Left ventricle myocardium inferior (tissue), 1 donor: ENCODE data around the gene SHISA9. TPM values are rescaled to one million over a fixed set of nuclear protein-coding genes. Genes with fewer than 3 reads are reported as not detected.

Source experiments
- DNase-seq: peaks from one replicate; pipeline ENCODE4 v3.0.0-alpha.2; 2020
- H3K27ac ChIP-seq: fragments of 200-600 bp; replicated peaks from 2 replicates; pipeline ENCODE4 v1.8.0; 2021
- H3K27me3 ChIP-seq: fragments of 200-600 bp; 2 replicates; pipeline ENCODE4 v1.8.0; 2021; ENCODE audit warnings: low read depth
- H3K36me3 ChIP-seq: fragments of 200-600 bp; 2 replicates; pipeline ENCODE4 v1.8.0; 2021
- H3K4me1 ChIP-seq: fragments of 200-600 bp; 2 replicates; pipeline ENCODE4 v1.8.0; 2021
- H3K4me3 ChIP-seq: fragments of 200-600 bp; 2 replicates; pipeline ENCODE4 v1.8.0; 2021; ENCODE audit warnings: mild to moderate bottlenecking, moderate library complexity
- H3K9me3 ChIP-seq: fragments of 200-600 bp; replicated peaks from 2 replicates; pipeline ENCODE4 v1.8.0; 2021
- CTCF ChIP-seq: fragments of 200-600 bp; IDR thresholded peaks from 2 replicates; pipeline ENCODE4 v1.8.0; 2021; ENCODE audit warnings: antibody characterized with exemption, mild to moderate bottlenecking, borderline replicate concordance
- intact Hi-C: fragments of 100-400 bp; cut with micrococcal nuclease; formaldehyde crosslinking; loops from one replicate; pipeline ENCODE4 v1.11.0; 2022
- total RNA-seq: library from RNA; stranded (reverse); fragmentation: NEBNext Ultra II Directional; extraction: Animal tissue kit (Norgen Biotek cat#: 25700); gene quantifications from one replicate; pipeline ENCODE4 v1.2.1, GENCODE V29; 2021
- donor health status: DM: no; HTN: yes; CAD: no; lungs with severe emphysema.

SHISA9 gene
- total RNA-seq, 1 donor from 2014 or later = 0.30 TPM

GRCh38 chr16:13193721-13194120, 292.3 kb downstream of the SHISA9 start:
- H3K27me3 ChIP-seq = no peaks in the 10 kb centered on the region
- H3K36me3 ChIP-seq = no peaks in the 10 kb centered on the region
- no peak for TF ChIP-seq CTCF
- no peaks in the 10 kb centered on the region for H3K4me1 ChIP-seq
- DNase-seq = no peak
- H3K4me3 ChIP-seq = no peak overlapping the region
- H3K9me3 ChIP-seq = peaks cover 19% of the 10 kb centered on the region
- intact Hi-C loops = no loop called here
- H3K27ac ChIP-seq = no peak overlapping the region

- no peak for DNase-seq
- Histone ChIP-seq H3K4me3 (no peak overlapping the region), H3K9me3 (peaks cover 19% of the 10 kb centered on the region), H3K36me3 (no peaks in the 10 kb centered on the region), H3K27ac (no peak overlapping the region), H3K4me1 (no peaks in the 10 kb centered on the region), H3K27me3 (no peaks in the 10 kb centered on the region)
- no peak for TF ChIP-seq CTCF
- intact Hi-C loops = no loop called here
Observed at GRCh38 chr16:13194766-13195165, 293.4 kb downstream of the SHISA9 start.

- Histone ChIP-seq H3K36me3 (no peaks in the 10 kb centered on the region), H3K27me3 (no peaks in the 10 kb centered on the region), H3K4me1 (no peaks in the 10 kb centered on the region), H3K9me3 (no peaks in the 10 kb centered on the region), H3K4me3 (no peak overlapping the region), H3K27ac (no peak overlapping the region)
- no peak for TF ChIP-seq CTCF
- no peak for DNase-seq
- intact Hi-C loops = no loop called here
Observed at GRCh38 chr16:13203725-13204124, 302.3 kb downstream of the SHISA9 start.

- no peaks in the 10 kb centered on the region for H3K4me1 ChIP-seq
- no peak overlapping the region for H3K27ac ChIP-seq
- no peaks in the 10 kb centered on the region for H3K27me3 ChIP-seq
- no peak for DNase-seq
- no peaks in the 10 kb centered on the region for H3K36me3 ChIP-seq
- no peaks in the 10 kb centered on the region for H3K9me3 ChIP-seq
- no peak overlapping the region for H3K4me3 ChIP-seq
- intact Hi-C loops = no loop called here
- TF ChIP-seq CTCF = no peak
Observed at GRCh38 chr16:13205352-13205751, 304.0 kb downstream of the SHISA9 start.

GRCh38 chr16:13206606-13207005, 305.2 kb downstream of the SHISA9 start:
- H3K36me3 ChIP-seq = no peaks in the 10 kb centered on the region
- TF ChIP-seq CTCF = no peak
- no peak for DNase-seq
- intact Hi-C loops = no loop called here
- no peaks in the 10 kb centered on the region for H3K4me1 ChIP-seq
- H3K27ac ChIP-seq = no peak overlapping the region
- H3K4me3 ChIP-seq = no peak overlapping the region
- no peaks in the 10 kb centered on the region for H3K9me3 ChIP-seq
- no peaks in the 10 kb centered on the region for H3K27me3 ChIP-seq

- no peaks in the 10 kb centered on the region for H3K36me3 ChIP-seq
- no peak overlapping the region for H3K4me3 ChIP-seq
- H3K4me1 ChIP-seq = no peaks in the 10 kb centered on the region
- no peak for TF ChIP-seq CTCF
- intact Hi-C loops = no loop called here
- no peaks in the 10 kb centered on the region for H3K27me3 ChIP-seq
- no peak for DNase-seq
- H3K27ac ChIP-seq = no peak overlapping the region
- no peaks in the 10 kb centered on the region for H3K9me3 ChIP-seq
Observed at GRCh38 chr16:13207151-13207550, 305.8 kb downstream of the SHISA9 start.
